HG03097 (cell line): ENCODE results near the gene MAPKAPK2.
A peak's percentile ranks its signal among the peaks of the same experiment; 100 is the strongest.
"Not testable (repeated sequence)": the region's sequence is repeated elsewhere in the genome, so short reads cannot be mapped to it uniquely, and the experiment has no call there.

Experiments
- ATAC-seq: cut with Tn5 transposase; IDR thresholded peaks from one replicate; pipeline ENCODE4 v1.9.1; 2021; ENCODE audit not compliant: unreplicated experiment, low FRiP score

The MAPKAPK2 gene

GRCh38 chr1:206768472-206769303, 84.0 kb downstream of the MAPKAPK2 start:
- peak; percentile 14 for ATAC-seq

GRCh38 chr1:206769304-206769731, 84.6 kb downstream of the MAPKAPK2 start:
- peak; percentile 58 for ATAC-seq

DNA sequence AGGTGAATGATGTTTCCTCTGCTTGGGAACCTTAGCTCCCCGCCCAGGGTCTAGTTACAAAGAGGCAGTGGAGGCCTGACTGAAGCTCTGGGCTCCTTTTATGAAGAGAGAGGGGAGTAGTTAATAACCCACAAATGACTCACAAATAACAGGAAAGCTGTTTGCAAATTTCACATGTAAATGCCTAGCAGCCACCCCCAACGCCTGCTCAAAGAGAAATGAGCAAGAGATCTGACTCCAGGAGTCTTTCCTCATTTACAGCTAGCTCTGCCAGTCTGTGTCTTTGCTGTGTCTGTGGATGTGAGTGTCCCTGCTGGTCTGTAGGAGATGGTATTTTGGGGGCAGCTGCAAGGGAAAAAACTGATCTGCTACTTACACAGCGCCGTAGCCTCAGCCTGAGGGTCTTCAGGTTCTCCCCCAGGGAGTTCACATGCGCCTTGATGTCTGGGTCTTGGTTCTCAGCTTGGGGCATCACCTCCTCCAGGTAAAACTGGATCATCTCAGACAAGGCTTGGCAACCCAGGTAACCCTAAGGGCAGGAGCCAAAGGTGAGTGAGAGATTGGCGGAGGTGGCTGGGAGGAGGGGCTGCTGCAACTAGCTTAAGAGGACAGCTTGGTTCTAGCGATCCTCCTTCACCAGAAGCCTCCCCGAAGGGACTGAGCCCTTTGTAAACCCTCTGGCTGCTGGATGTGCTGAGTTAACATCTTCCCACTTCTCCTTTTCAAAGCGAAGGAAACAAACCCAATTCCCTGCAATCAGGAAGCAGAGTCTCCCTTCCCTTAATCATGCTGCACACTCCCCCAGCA, 86.0 kb downstream of the MAPKAPK2 start, which contains the start of gene IL19:
IL19 (plus strand) TSS at position 243 of the 807 bp plus-strand sequence. CDS start 65,890 bp downstream, outside the sequence.
- ATAC-seq = no peak

- no peak for ATAC-seq
Measured at GRCh38 chr1:206771338-206771692, 86.6 kb downstream of the MAPKAPK2 start.

DNA sequence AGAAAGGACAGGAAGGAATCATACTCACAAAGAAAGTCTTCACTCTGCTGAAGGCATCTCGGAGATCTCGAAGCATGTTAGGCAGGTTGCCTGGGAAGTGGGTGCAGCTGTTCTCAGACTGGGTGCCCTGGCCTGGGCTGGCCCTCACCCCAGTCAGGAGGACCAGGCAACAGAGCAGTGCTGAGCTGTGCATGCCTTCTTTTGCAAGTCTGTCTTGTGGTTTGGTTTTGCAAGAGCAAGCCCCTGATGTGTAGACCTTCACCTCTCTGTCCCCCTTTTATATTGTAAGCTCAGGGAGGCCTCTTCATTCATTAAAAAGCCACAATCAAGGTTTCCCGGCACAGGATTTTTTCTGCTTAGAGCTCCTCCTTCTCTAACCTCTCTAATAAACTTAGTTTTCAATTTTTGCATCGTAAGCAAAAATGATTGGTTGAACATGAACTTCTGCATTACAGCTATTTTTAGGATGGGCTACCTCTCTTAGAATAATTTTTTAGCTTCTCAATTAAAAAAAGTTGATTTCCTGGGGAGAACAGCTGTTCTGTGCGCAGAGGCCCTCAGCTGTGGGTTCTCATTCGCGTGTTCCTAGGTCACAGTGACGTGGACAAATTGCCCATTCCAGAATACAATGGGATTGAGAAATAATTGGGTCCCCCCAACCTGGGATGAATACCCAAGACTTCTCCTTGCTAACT, 87.7 kb downstream of the MAPKAPK2 start, which contains the start of gene IL10:
IL10 (minus strand) TSS at position 252 of the 695 bp plus-strand sequence; CDS start at position 193, 59 bp downstream.
- ATAC-seq = no peak

GRCh38 chr1:206774093-206774492, 89.4 kb downstream of the MAPKAPK2 start:
- ATAC-seq = no peak

GRCh38 chr1:206776229-206776628, 91.5 kb downstream of the MAPKAPK2 start:
- no peak for ATAC-seq

DNA sequence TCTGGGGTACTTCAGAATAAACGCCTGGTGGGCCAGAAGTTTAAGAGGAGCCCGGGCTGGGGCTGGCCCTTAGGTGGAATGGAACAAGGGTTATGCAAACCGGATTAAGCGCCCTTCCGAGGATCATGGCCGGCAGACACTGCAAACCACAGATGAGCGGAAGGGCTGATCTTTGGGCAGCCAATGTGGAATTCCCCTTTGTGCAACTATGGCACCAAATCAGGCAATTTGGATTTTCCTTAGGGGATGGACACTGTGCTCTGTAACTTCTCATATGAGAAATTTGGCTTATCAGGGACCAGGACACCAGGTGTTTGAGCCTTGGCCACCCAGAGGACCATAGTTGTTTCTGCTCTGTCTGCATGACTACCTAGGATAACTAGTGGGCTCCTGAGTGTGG, 93.3 kb downstream of the MAPKAPK2 start:
- no peak for ATAC-seq

DNA sequence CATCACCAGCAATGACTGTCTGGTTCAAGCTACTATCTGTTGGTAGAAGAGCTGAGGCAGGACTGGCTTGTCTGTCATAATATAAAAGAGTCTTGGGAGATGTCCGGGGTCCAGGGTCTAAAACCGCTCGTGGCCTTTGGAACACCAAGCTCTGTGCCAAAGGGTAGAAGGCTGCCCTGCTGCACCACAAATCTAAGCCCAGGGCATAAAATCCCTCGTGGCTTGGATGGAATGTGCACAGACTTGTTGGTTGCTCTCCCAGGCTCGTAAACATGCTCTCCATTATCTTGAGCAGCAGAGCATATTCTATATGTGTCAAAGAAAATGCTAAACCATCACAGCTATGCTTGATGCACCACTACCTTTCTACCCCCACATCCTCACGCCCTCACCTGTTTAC, 94.2 kb downstream of the MAPKAPK2 start:
- ATAC-seq = not testable (repeated sequence)

GRCh38 chr1:206779638-206780037, 94.9 kb downstream of the MAPKAPK2 start:
- ATAC-seq = no peak

- peak; percentile 44 for ATAC-seq
Measured at GRCh38 chr1:206782448-206782847, 97.7 kb downstream of the MAPKAPK2 start.

GRCh38 chr1:206783506-206783905, 98.8 kb downstream of the MAPKAPK2 start:
- no peak for ATAC-seq
